Body of pancreas (tissue), 4 donors: ENCODE data around the gene TCP11L2. TPM values are rescaled to one million over a fixed set of nuclear protein-coding genes. Genes with fewer than 3 reads are reported as not detected.

Source experiments
- ATAC-seq: fragments of 150-250 bp; one replicate; pipeline ENCODE4 v1.9.1; 2016
- DNase-seq, 4 donors: peaks; one replicate each; pipeline ENCODE4 v3.0.0-alpha.2; 2019
- H3K27ac ChIP-seq, 4 donors: fragments of 200-600 bp; sonication (generic); 1 replicate in 3 of 4; 2 replicates in 1 of 4; pipeline versions ENCODE4 v1.5.1 to v1.6.1; 2016 to 2019; ENCODE audit warnings: mild to moderate bottlenecking in 1 of 4, mixed read lengths in 1 of 4, moderate library complexity in 1 of 4
- H3K27me3 ChIP-seq, 2 donors: fragments of 200-600 bp; sonication (generic); one replicate each; pipeline ENCODE4 v1.6.0; 2016; ENCODE audit warnings: mild to moderate bottlenecking in 1 of 2
- H3K36me3 ChIP-seq, 2 donors: fragments of 200-600 bp; sonication (generic); replicated peaks in 1 of 2; 2 replicates each; pipeline ENCODE4 v1.5.1; 2016; ENCODE audit warnings: low read depth in 2 of 2; ENCODE audit not compliant: insufficient read depth in 1 of 2
- H3K4me1 ChIP-seq: fragments of 200-600 bp; sonication (generic); one replicate; pipeline ENCODE4 v1.6.0; 2016
- H3K4me3 ChIP-seq, 2 donors: fragments of 200-600 bp; sonication (generic); 1 replicate in 1 of 2; 2 replicates in 1 of 2; pipeline ENCODE4 v1.5.1; 2016 to 2019
- H3K9me3 ChIP-seq, 3 donors: fragments of 200-600 bp; sonication (generic); 1 replicate in 2 of 3; 2 replicates in 1 of 3; pipeline ENCODE4 v1.5.1; 2016
- CTCF ChIP-seq, 7 experiments: fragments of 450-650 bp in 4 of 7; fragments of 200-600 bp in 3 of 7; sonication (generic) in 3 of 7; IDR thresholded peaks; one replicate each; pipeline ENCODE4 v1.5.1; 2016 to 2019; ENCODE audit warnings: antibody characterized with exemption in 7 of 7
- POLR2A ChIP-seq, 3 donors: fragments of 450-650 bp; IDR thresholded peaks; one replicate each; pipeline ENCODE4 v1.6.1; 2016; ENCODE audit warnings: antibody characterized with exemption in 3 of 3, mild to moderate bottlenecking in 2 of 3
- WGBS, 2 donors: methylation state at CpG; one replicate each; pipeline ENCODE4 v1.1.5; 2017; 5-methylcytosine and 5-hydroxymethylcytosine counted together
- intact Hi-C: fragments of 100-400 bp; cut with DNase I; formaldehyde crosslinking; loops from one replicate; pipeline ENCODE4 v1.15.1; 2023
- total RNA-seq, 2 donors: library from RNA; depleted of rRNA; stranded (reverse); fragments of >200 nt; gene quantifications; one replicate each; pipeline ENCODE4 v1.1.0, GENCODE V29; 2016

Gene TCP11L2
- total RNA-seq, 2 donors from 2014 or later: 16.1 to 19.1 TPM

GRCh38 chr12:106315523-106315922 is 13.0 kb downstream of the TCP11L2 start:
- WGBS, 2 donors: 74 to 85% methylated on average over 4 of the region's 4 CpGs
- TF ChIP-seq POLR2A (IDR thresholded peaks at IDR 0.05) (no peak), CTCF (IDR thresholded peaks at IDR 0.05) (no peak)
- Histone ChIP-seq H3K9me3 (no peaks in the 10 kb centered on the region), H3K36me3 (peaks cover 0 to 5% of the 10 kb centered on the region in 2 donors), H3K4me3 (no peak overlapping the region), H3K27me3 (no peaks in the 10 kb centered on the region), H3K4me1 (no peaks in the 10 kb centered on the region), H3K27ac (no peak overlapping the region)
- DNase-seq: no peak
- no peak for ATAC-seq
- intact Hi-C loops: no loop called here

DNA sequence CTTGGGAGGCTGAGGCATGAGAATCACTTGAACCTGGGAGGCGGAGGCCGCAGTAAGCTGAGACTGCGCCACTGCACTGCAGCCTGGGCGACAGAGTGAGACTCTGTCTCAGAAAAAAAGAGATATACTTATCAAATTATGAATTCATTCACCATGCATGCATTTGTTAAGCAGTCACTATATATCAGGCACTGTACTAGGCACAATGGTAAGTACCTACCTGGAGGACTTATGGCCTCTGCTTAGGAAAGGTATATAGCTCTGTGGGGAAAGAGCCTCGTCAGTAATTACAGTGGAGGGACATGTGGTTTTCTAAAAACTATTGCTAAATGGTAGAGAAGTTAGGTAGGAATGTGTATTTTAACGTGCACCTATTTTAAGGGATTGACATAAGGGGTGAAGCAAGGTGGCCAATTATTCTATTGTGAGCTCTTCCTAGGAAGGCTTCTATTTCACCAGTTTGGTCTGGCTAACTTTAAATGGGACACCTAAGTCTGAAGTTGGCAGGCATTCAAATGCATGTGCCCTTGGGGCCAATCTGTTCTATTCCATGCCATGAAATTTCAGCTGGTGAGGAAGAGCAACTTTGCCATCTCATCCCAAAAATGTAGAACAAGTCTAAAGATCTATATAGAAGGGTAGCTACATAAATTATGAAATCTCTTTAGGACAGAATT is 15.0 kb downstream of the TCP11L2 start:
- TF ChIP-seq CTCF (IDR thresholded peaks at IDR 0.05): no peak
- TF ChIP-seq POLR2A (IDR thresholded peaks at IDR 0.05): no peak
- ATAC-seq (no peak), DNase-seq (no peak)
- H3K4me1 ChIP-seq: no peaks in the 10 kb centered on the region
- 96 to 97% methylated on average over 6 of the region's 6 CpGs for WGBS, 2 donors
- no peak overlapping the region for H3K4me3 ChIP-seq
- intact Hi-C loops: no loop called here
- H3K27ac ChIP-seq: no peak overlapping the region
- peaks cover 0 to 16% of the 10 kb centered on the region in 2 donors for H3K36me3 ChIP-seq
- H3K9me3 ChIP-seq: no peaks in the 10 kb centered on the region
- no peaks in the 10 kb centered on the region for H3K27me3 ChIP-seq

DNA sequence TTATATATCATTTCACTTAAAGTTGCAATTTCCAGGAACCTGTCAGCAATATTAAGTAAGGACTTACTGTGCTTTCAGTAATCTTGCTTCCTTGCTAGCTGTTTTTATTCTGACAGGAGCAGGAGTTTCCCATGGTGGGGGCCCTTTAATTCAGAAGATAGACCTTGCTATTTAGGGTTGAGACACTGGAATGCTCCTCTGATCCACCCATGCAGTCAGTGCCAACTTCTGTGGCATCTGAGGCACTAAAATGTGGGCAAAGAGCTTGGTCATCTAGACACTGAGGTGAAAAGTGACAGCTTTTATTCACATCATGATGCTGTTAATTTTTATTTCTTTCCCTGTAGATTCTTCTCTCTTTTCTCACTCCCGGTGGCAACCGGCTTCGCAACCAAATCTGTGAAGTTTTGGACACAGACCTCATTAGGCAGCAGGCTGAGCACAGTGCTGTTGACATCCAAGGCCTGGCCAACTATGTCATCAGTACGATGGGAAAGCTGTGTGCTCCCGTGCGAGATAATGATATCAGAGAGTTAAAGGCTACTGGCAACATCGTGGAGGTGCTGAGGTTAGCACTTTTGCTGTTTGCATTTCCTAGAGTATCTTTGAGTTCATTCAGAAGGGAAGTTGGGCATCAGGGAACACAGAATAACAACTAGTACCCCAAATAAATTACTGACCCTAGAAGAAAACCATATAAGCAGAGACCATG is 18.8 kb downstream of the TCP11L2 start:
- WGBS, 2 donors: 53 to 58% methylated on average over 7 of the region's 7 CpGs

GRCh38 chr12:106323537-106323936 is 21.0 kb downstream of the TCP11L2 start:
- no peak for DNase-seq
- no peak for ATAC-seq
- no peak overlapping the region for H3K27ac ChIP-seq
- H3K36me3 ChIP-seq: peaks cover 0 to 24% of the 10 kb centered on the region in 2 donors
- no peak overlapping the region for H3K4me3 ChIP-seq
- 98 to 99% methylated on average over 2 of the region's 2 CpGs for WGBS, 2 donors
- no peaks in the 10 kb centered on the region for H3K4me1 ChIP-seq
- intact Hi-C loops: no loop called here
- TF ChIP-seq POLR2A (IDR thresholded peaks at IDR 0.05): no peak
- no peak for TF ChIP-seq CTCF (IDR thresholded peaks at IDR 0.05)
- no peaks in the 10 kb centered on the region for H3K9me3 ChIP-seq
- no peaks in the 10 kb centered on the region for H3K27me3 ChIP-seq

More for the DNA sequence above, 18.8 kb downstream of the TCP11L2 start:
- Histone ChIP-seq H3K4me1 (no peaks in the 10 kb centered on the region), H3K27me3 (no peaks in the 10 kb centered on the region), H3K27ac (no peak overlapping the region), H3K36me3 (peaks cover 0 to 24% of the 10 kb centered on the region in 2 donors), H3K4me3 (no peak overlapping the region), H3K9me3 (no peaks in the 10 kb centered on the region)
- DNase-seq (peak in 1 of 4 donors; percentile 25), ATAC-seq (no peak)
- TF ChIP-seq CTCF (IDR thresholded peaks at IDR 0.05): no peak
- TF ChIP-seq POLR2A (IDR thresholded peaks at IDR 0.05): no peak
- intact Hi-C loops: no loop called here
